GM18517 (cell line): ENCODE results near the gene ING4.
"Not testable (repeated sequence)": the region's sequence is repeated elsewhere in the genome, so short reads cannot be mapped to it uniquely, and the experiment has no call there.

ENCODE experiments used
- ATAC-seq: cut with Tn5 transposase; IDR thresholded peaks from one replicate; pipeline ENCODE4 v1.9.1; 2021; ENCODE audit warnings: mild to moderate bottlenecking, moderate library complexity; ENCODE audit not compliant: unreplicated experiment

The ING4 gene

DNA sequence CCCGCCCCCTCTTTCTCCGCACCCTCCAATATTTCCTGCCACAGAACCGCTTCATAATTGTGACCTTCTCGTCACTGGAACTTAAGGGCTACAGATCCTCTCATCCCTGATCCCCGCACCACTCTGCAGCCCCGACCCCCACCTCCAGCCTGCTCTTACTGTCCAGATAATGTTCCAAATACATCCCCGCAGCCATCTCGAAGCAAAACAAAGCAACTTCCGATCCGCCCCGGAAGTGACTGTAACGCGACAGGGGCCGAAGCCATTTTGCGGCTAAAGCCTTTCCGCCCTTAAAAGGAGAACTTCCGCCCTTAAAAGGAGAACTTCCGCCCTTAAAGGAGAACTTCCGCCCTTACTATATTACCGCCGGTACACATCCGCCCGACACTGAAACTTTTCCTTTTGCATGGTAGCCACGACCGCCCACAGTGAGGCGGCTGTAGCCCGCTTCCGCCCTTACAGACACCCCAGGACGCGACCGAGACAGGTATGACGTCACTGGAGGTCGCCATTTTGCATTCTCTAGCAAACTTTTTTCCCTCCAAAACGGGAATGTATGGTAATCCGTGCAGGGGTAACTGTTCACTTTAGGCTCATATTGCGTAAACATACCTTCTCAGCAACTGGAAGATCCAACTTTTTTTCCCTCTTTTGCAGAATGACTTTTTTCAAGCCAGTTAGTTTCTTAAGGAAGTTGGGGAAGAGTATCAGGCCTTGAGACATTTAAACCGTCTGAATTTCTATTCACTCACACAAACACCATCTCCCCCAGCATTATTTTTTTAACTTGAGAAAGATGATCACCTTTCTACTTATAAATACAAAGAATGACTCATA lies at the start of gene ING4:
ING4 (minus strand) TSS at position 214 of the 837 bp plus-strand sequence; CDS start at position 196, 18 bp downstream.
- ATAC-seq: peak; percentile 97

DNA sequence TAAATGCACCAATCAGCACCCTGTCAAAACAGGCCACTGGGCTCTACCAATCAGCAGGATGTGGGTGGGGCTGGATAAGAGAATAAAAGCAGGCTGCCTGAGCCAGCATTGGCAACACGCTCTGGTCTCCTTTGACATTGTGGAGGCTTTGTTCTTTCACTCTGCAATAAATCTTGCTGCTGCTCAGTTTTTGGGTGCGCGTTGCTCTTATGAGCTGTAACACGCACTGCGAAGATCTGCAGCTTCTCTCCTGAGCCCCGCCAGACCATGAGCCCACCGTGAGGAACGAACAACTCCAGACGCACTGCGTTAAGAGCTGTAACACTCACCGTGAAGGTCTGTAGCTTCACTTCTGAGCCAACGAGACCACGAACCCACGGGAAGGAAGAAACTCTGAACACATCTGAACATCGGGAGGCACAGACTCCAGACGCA lies 46.1 kb upstream of the ING4 start:
- ATAC-seq: no peak

DNA sequence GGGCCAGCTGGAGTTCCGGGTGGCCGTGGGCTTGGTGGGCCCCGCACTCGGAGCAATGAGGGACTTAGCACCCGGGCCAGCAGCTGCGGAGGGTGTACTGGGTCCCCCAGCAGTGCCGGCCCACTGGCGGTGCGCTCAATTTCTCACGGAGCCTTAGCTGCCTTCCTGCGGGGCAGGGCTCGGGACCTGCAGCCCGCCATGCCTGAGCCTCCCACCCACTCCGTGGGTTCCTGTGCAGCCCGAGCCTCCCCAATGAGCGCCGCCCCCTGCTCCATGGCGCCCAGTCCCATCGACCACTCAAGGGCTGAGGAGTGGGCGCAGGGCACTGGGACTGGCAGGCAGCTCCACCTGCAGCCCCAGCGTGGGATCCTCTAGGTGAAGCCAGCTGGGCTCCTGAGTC lies 45.4 kb upstream of the ING4 start:
- not testable (repeated sequence) for ATAC-seq

DNA sequence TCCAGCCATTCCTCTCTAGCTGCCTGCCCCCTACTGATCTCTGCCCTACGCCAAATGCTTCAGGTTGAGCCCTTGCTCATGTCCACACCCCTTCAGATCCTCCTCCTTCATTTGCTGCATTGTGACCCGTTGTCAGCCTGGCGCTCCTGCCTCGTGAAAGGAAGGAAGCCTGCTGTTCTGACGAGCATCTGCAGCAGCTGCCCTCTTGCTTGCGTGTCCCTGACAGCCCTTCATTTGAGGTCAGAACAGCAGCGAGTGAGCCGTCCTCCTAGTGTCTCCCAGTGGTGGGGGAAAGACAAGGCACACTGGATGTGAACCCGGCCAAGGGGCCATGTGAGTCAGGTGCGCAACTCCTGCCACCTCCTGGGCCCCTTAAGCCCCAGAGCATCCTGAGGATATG lies 40.7 kb upstream of the ING4 start:
- no peak for ATAC-seq

DNA sequence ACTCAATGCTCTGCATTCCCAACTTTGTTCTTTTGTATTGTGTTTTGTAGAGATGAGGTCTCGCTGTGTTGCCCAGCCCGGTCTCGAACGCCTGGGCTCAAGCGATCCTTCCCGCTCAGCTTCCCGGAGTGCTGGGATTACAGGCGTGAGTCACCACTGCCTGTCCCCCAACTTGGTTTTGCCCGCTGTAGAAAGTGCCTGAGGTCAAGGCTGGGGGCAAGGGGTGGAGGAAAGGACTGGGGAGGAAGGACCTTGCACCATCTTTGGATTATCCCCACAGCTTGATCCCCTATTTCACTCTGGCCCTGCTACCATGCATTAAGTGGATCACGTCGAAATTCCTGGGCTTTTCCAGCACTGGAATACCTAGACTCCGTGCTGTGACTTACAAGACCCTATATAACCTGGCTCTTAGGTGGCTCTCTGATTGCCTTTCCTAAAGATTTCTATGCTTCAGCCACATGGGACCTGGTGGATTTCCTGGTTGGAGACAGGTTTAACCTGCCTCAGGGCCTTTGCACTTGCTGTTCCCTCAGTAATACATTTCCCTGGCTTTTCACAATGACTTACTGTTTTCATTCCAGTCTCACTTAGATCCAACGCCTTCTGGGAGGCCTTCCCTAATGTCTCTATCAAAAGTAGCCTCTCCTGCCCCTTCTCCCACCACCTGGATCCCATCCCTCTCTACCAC lies 38.3 kb upstream of the ING4 start:
- no peak for ATAC-seq

DNA sequence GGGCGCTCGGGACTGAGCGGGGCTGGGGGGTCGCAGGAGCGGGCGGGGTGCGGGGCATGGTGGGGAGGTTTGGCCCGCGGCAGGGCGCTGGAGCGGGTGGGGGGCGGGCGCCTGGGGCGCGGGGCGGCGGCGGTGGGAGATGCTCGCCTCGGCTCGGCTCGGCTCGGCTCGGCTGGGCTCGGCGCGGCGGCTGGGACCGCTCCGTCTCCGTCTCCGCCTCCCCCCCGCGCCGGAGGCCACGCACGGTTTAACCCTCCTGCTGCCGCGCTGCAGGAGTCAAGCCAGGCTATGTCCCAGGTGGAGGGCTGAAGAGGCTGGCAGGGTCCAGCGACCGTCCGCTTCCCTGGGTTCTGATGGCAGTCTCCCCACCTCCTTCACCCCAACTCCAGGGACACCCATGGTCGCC lies 37.7 kb upstream of the ING4 start, which contains the start of gene PIANP:
PIANP (minus strand) TSS at position 170 of the 406 bp plus-strand sequence. CDS start 2,754 bp downstream, outside the sequence.
- no peak for ATAC-seq

DNA sequence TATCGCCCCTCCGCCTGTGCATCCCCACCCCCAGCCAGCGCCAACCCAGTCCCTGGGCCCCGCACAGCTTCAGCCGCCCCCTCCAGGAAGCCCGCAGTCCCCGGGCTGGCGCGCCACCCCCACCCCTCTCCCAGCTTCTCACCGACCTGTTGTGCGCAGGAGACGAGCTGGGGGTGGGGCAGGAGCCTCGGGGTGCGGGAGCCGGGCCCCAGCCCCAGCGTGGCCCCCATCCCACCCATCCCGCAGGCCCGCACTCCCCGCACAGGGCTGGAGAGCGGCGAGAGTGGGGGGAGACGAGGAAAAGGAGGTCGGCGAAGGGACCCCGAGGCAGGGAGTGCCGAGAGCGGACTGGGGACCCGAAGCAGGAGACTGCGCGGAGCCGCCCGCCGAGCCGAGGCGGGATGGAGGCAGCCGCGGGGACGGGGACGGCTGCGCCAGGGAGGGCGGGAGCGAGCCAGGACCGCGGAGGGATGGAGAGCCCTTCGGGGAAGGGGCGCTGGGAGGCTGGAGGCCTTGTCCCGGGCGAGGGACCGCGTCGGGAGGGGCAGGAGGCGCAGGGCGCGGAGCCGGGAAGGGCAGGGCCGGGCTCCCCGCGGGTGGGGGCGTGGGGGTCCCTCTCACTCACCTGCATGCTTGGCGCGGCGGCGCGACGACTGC lies 37.2 kb upstream of the ING4 start:
- ATAC-seq: no peak

DNA sequence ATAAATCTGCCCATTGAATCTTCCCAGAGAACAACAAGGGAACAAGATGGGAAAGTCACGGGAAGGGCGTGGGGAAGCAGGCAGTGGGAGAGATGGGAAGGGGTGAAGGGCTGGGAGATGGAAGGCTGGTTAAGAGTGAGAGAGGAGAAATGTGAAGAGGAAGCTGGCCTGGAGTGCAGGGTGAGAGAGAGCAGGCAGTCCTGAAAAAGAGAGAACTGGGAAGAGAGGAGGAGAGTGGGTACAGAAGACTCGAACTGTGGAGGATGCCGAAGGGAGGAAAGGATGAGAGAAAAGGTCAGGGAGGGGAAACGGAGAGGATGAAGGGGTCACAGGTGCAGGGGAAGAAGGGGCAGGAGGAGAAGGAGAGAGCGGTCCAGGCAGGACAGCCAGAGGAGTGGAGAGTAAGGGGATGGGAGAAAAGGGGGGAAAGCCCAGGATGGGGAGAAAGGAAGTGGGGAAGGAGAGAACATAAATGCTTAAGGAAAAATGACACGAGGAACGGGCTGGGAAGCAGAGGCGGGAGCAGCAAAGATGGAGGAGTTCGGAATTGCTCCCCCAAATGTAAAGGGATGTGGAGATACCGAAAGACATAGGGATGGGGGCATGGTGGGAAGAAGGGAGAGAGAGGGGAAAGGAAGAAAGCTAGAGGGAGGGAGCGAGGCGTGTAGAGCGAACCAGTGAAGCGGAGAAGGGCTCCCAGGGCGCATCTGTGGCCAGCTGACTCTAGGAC lies 36.5 kb upstream of the ING4 start:
- ATAC-seq: no peak

DNA sequence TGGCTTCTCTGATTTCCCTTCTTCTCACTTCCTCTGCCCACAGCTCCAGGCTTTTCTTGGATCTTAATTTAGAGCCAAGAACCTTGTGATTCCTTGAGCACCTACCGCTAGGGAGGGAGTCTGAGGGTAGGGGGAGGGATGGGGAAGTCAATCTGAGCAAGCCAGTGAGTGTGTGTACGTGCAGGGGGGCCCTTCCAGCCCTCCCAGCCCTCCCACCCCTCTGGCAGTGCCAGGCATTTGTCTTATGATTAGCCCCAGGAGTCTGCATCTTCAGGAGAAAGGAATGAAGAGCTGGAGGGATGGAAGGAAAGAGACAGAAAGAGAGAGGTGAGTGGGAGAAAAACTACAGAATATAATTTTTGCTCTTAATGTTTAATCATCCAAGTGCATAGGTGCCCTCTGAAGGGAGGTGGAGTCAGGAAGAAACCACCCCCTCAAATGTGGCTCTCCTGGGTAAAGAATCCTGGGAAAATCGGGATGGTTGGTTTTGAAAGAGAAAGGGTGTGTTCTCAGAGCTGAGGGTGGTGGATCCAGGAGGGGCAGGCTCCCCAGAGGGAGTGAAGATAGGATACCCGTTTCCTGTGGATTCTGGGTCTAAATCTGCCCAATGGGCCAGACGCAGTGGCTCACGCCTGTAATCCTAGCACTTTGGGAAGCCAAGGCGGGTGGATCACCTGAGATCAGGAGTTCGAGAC lies 35.6 kb upstream of the ING4 start:
- no peak for ATAC-seq

DNA sequence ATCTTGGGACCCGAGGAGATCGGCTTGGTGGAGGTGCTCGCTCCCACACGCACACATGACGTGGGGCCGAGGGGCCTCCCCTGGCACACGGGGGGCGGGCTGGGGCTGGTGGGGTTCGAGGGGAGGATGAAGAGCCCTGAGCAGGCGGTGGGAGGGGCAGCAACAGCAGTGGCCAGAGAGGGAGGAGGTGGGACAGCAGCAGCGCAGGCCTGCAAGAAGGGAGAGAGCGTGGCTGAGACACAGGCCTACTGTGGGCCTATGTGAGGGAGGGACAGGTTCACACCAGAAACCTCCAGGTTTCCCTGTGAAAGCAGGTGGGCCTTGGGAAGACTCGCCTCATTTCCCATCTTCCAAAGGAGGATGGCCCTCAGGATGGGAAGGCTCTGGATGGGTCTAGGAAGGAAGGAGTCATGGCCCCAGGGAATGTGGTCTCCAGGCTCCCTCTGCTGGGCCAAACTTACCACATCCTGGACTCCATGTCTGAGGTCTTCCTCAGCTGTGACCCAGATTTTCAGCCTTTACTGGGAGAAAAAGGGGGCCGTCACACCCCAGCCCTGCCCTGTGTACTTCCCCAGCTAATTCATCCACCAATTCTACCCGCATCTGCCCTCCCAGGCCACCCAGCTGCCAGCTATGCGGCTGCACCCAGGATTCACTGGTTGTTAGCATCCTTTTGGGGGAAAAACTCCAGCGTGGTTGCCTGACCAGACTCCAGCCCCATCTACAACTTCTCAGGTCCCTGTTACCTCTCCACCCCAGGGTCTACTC lies 34.8 kb upstream of the ING4 start:
- ATAC-seq: no peak

DNA sequence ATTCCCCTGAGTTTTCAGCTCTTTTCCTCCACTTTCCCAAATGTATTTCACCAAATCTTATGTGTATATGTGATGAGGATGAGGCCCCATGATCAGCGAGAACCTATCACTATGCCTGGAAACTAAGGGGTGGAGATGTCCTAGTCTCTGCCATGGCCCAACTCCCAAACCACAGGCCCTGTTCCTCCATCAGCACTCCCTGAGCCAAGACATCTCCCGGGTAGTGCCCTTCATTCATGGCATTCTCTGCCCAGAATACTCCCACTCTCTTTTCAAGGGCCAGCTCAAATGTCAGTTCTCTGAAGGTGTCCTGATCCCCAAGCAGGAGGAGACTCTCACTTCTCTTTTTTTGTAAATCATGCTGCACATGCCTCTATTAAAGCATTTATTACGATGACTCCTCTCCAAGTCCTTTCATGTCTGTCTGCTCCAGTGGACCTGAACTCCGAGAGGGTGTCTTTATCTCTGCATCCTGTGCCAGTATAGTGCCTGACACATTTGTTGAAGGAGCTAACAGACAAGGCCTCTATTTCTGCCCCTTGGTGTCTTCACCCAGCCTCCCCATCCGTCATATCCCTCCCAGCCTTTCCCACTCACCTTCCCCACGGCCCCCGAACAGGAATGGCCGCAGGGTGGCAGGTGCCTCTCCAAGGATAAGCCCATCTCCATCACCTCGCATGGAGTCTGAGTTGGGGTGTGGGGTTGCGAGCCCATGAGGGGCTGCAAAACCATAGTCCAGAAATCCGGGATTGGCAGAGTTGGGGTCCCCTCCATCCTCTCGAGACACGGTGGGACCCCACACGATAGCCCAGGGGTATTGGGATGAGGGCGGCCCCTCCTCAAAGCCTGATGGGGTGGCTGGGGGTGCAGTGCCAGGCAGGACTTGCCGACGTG lies 34.0 kb upstream of the ING4 start:
- ATAC-seq: no peak

DNA sequence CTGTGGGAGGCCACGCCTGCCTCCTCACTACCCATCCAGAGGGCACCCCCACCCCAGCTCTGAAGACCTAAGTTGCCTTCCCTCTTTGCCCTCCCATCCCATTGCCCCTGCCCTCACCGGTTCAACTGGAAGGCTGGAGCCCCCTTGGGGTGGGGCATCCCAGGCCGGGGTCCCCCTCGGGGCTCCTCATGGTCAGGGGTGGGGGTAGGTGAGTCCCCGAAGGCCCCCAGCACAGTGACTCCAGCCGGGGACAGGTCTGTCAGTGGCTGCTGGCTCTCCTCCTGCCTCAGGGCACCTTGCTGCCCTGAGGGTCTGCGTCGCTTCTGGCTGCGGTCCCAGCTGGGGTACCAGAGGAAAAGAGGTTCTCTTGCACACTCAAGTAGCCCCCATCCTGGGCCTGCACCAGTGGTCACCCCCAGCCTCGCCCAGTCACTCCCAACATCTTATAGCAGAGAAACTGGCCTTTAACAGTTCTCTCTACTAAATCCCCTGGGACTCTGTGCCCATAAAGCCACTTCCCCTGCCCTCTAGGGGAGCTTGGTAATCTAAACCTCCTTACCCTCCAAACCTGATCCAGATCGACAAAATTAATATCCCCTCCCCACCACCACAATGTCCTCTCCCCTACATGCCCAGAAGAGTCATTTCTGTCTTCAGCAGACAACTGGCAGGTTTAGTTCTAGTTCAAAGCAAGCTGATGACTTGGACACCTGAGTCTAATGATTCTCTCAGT lies 32.6 kb upstream of the ING4 start:
- ATAC-seq: no peak

DNA sequence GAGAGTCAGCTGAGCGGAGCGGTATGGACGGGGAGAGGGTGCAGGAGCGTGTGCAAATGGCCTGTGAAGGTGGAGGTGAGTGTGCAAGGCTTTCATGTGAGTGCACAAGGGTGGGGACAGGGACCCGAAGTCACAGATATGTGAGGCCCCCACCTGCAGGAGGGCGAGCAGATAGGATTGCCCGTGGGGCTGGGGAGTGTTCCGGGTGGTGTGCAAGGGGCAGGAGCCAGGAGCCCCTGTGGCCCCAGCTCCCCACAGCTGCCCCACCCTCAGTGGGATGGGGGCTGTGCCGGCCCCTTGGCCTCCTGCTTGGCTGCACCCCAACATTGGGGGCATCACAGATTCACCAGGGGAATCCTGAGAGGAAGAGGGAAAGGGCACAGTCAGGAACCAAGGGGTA lies 31.8 kb upstream of the ING4 start:
- no peak for ATAC-seq

DNA sequence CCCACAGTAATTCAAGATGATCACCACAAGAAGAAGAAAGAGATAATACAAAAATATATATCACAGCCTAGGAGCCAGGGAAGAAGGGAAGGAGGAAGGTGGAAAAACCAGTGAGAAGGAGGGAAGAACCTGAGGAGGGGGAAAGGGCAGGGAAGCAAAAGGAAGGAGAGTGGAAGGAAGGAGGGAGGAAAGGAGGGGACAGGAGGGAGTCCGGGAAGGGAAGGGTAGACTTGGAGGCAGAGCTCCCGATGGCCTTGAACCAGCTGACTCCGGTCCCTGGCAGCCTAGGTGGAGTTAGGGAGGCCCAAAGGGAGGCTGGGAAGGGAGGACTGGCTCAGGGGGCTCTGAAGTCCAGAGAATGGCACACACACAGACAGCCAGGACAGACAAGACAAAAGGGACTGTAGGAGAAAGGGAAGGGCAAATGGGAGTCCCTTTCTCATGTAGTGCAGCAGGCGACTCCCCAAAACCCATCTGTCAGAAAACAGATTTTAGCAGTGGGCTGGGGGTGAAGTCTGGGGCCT lies 31.0 kb upstream of the ING4 start:
- no peak for ATAC-seq

DNA sequence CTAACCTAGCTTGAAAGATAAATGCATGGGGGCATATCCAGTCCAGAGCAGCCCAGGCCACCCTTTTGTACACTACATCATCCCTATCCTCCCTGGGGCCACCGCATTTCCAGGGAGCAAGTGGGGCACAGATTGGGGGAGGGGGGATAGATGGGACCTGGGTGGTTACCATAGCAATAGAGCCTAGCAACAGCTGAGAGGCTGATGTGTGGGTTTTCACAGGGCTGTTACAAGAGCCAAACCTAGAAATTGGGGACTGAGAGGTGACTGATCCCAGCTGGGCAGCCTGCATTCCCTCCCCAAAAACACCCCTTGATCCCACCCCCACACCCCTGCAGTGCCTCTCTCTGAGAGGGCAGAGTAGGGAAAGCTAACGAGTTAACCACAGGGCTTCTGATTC lies 30.0 kb upstream of the ING4 start:
- no peak for ATAC-seq

DNA sequence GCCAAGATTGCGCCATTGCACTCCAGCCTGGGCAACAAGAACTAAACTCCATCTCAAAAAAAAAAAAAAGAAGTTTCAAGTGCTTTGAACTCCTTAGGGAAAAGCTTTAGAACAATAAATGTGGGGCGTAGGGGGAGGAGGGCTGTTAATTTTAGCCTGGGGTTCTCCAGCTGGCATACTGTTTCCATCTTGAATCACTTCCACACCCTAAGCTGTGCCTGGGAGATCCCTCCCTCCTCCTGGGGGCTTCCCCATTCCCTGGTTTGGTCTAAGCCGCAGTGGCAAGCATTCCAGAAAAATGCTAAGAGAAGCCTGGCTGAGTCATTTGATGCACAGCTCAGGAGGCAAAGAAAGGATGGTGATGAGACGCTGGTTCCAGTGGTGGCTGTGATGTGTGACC lies 28.6 kb upstream of the ING4 start:
- no peak for ATAC-seq

DNA sequence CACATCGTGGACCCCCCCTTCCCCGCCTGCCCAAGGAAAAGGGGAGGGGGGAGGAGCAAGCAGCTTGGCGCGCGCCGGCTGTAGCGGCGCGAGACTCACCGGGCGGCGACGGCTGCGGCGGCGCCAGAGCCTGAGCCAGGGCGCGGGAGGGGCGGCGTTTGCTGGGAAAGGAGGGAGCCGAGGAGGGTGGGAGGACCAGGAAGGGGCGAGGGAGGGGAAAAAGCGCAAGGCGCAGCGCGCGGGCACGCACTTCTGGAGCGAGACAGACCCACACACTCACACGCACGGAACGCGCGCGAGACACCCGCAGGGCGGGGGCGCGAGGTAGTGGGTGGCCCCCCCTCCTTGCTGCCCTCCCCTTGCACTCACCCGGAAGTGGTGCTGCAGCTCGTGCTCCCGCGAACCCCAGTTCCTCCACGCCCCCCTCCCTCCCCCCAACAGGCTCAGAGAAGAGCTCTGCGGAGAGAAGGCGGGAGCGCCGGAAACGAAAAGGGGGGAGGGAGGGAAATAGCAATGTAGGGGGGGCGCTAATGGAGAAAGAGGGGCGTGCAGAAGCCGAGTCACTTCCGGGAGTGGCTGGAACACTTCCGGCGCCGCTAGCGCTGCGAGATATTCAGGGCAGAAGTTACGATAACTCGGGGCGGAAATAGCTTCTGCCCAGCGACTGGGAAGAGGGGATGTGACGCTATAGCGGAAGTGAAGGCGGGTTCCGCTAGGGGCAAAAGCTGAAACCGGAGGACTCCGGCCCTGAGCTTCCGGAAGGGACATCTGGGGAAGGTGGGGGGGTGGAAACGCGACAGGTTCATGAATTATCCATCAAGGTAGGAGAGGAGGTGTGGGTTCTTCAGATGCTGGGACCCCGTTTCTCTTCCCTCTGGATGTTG lies 26.3 kb upstream of the ING4 start, which contains the start of gene ZNF384:
ZNF384 (minus strand) TSS at position 377 of the 884 bp plus-strand sequence. CDS start 9,855 bp downstream, outside the sequence.
- peak; percentile 72 for ATAC-seq
